Tongue (tissue), 2 donors: Measurements from ENCODE around the gene STK32B. TPM values are rescaled to one million over a fixed set of nuclear protein-coding genes. Genes with fewer than 3 reads are reported as not detected.

Experiments
- DNase-seq: peaks from one replicate; pipeline ENCODE4 v3.0.0-alpha.2; 2015
- total RNA-seq: library from RNA; depleted of rRNA; stranded (reverse); fragments of >200 nt; gene quantifications from one replicate; pipeline ENCODE4 v1.2.3, GENCODE V29; 2014

Gene STK32B
- total RNA-seq, 1 donor from 2014 or later = 3.5 TPM

GRCh38 chr4:5072948-5073347 lies 21.7 kb downstream of the STK32B start:
- DNase-seq = no peak

GRCh38 chr4:5078009-5078408 lies 26.7 kb downstream of the STK32B start:
- no peak for DNase-seq

- DNase-seq = no peak
Measured at GRCh38 chr4:5079581-5079980, 28.3 kb downstream of the STK32B start.

GRCh38 chr4:5081441-5081999 lies 30.2 kb downstream of the STK32B start:
- no peak for DNase-seq

- DNase-seq = no peak
Measured at GRCh38 chr4:5082376-5082775, 31.1 kb downstream of the STK32B start.

GRCh38 chr4:5084911-5085475 lies 33.7 kb downstream of the STK32B start:
- DNase-seq = peak; percentile 9

GRCh38 chr4:5086535-5086934 lies 35.3 kb downstream of the STK32B start:
- no peak for DNase-seq

- DNase-seq = no peak
Measured at GRCh38 chr4:5096261-5096660, 45.0 kb downstream of the STK32B start.

GRCh38 chr4:5098176-5098575 lies 46.9 kb downstream of the STK32B start:
- DNase-seq = no peak

- no peak for DNase-seq
Measured at GRCh38 chr4:5100336-5100735, 49.1 kb downstream of the STK32B start.

GRCh38 chr4:5100986-5101385 lies 49.7 kb downstream of the STK32B start:
- no peak for DNase-seq

GRCh38 chr4:5101571-5101970 lies 50.3 kb downstream of the STK32B start:
- no peak for DNase-seq

- DNase-seq = no peak
Measured at GRCh38 chr4:5110901-5111300, 59.6 kb downstream of the STK32B start.

GRCh38 chr4:5112333-5113095 lies 61.2 kb downstream of the STK32B start:
- DNase-seq = no peak

- peak; percentile 78 for DNase-seq
Measured at GRCh38 chr4:5114950-5115349, 63.7 kb downstream of the STK32B start.

- no peak for DNase-seq
Measured at GRCh38 chr4:5118091-5118786, 67.0 kb downstream of the STK32B start.

- DNase-seq = peak; percentile 68
Measured at GRCh38 chr4:5118994-5119835, 67.9 kb downstream of the STK32B start.

GRCh38 chr4:5120067-5120466 lies 68.8 kb downstream of the STK32B start:
- DNase-seq = no peak

- DNase-seq = no peak
Measured at GRCh38 chr4:5120468-5120867, 69.2 kb downstream of the STK32B start.

- no peak for DNase-seq
Measured at GRCh38 chr4:5122114-5122513, 70.8 kb downstream of the STK32B start.

- no peak for DNase-seq
Measured at GRCh38 chr4:5124876-5125275, 73.6 kb downstream of the STK32B start.

GRCh38 chr4:5125321-5125720 lies 74.0 kb downstream of the STK32B start:
- DNase-seq = peak; percentile 83
